ENCODE measurements around the gene PTPN6. TPM values are rescaled to one million over a fixed set of nuclear protein-coding genes. Genes with fewer than 3 reads are reported as not detected.

The PTPN6 gene
- total RNA-seq, 1 donor from 2014 or later, result 6.0 TPM

- Mint-ChIP-seq H3K27me3 (ENCODE audit: insufficient read depth, low read depth) (peaks cover 39% of the 10 kb centered on the region), H3K27ac (peak overlapping the region; percentile 63), H3K9me3 (peaks cover 2% of the 10 kb centered on the region), H3K4me1 (peaks cover 50% of the 10 kb centered on the region), H3K36me3 (peaks cover 34% of the 10 kb centered on the region), H3K4me3 (peak overlapping the region; percentile 84)
- Histone ChIP-seq H3K27me3 (no peaks in the 10 kb centered on the region), H3K9ac (no peak overlapping the region), H3K36me3 (no peaks in the 10 kb centered on the region), H3K79me2 (ENCODE audit: low read depth) (peaks cover 29% of the 10 kb centered on the region), H2AFZ (replicated peaks) (no peak overlapping the region), H3F3A (ENCODE audit: low read depth) (peaks cover 75% of the 10 kb centered on the region), H4K20me1 (ENCODE audit: low read depth) (peaks cover 22% of the 10 kb centered on the region), H3K27ac (peak overlapping the region; percentile 67), H3K4me2 (peak overlapping the region; percentile 72), H3K4me3 (peak overlapping the region; percentile 56), H3K4me1 (peaks cover 11% of the 10 kb centered on the region), H3K9me3 (ENCODE audit: low read depth) (no peaks in the 10 kb centered on the region)
- DNase-seq (ENCODE audit: low spot score), result no peak
- no peak for TF ChIP-seq EZH2phosphoT487 (IDR thresholded peaks at IDR 0.05)
- no peak for TF ChIP-seq CTCF (IDR thresholded peaks at IDR 0.05)
- no peak for TF ChIP-seq EZH2 (IDR thresholded peaks at IDR 0.05)
These were observed 12.6 kb upstream of the PTPN6 start for GRCh38 chr12:6938353-6939190.

GRCh38 chr12:6939191-6939540 lies 12.0 kb upstream of the PTPN6 start:
- peaks cover 30% of the 10 kb centered on the region for H3K36me3 Mint-ChIP-seq
- H3K9me3 Mint-ChIP-seq, result peaks cover 2% of the 10 kb centered on the region
- H3K79me2 ChIP-seq (ENCODE audit: low read depth), result peaks cover 23% of the 10 kb centered on the region
- no peak overlapping the region for H3K4me3 ChIP-seq
- peaks cover 11% of the 10 kb centered on the region for H3K4me1 ChIP-seq
- TF ChIP-seq EZH2phosphoT487 (IDR thresholded peaks at IDR 0.05) (no peak), EZH2 (IDR thresholded peaks at IDR 0.05) (no peak), CTCF (IDR thresholded peaks at IDR 0.05) (no peak)
- peak overlapping the region; percentile 77 for H3K4me3 Mint-ChIP-seq
- peaks cover 16% of the 10 kb centered on the region for H4K20me1 ChIP-seq (ENCODE audit: low read depth)
- no peaks in the 10 kb centered on the region for H3K27me3 ChIP-seq
- H3F3A ChIP-seq (ENCODE audit: low read depth), result peaks cover 75% of the 10 kb centered on the region
- no peak overlapping the region for H3K4me2 ChIP-seq
- H3K27me3 Mint-ChIP-seq (ENCODE audit: insufficient read depth, low read depth), result peaks cover 41% of the 10 kb centered on the region
- no peaks in the 10 kb centered on the region for H3K36me3 ChIP-seq
- H3K27ac ChIP-seq, result no peak overlapping the region
- no peak for DNase-seq (ENCODE audit: low spot score)
- H3K27ac Mint-ChIP-seq, result peak overlapping the region; percentile 28
- H3K9ac ChIP-seq, result no peak overlapping the region
- peaks cover 50% of the 10 kb centered on the region for H3K4me1 Mint-ChIP-seq
- H2AFZ ChIP-seq (replicated peaks), result no peak overlapping the region
- H3K9me3 ChIP-seq (ENCODE audit: low read depth), result no peaks in the 10 kb centered on the region

- Mint-ChIP-seq H3K27ac (no peak overlapping the region), H3K36me3 (peaks cover 18% of the 10 kb centered on the region), H3K4me1 (peaks cover 53% of the 10 kb centered on the region), H3K27me3 (ENCODE audit: insufficient read depth, low read depth) (peaks cover 37% of the 10 kb centered on the region), H3K4me3 (no peak overlapping the region), H3K9me3 (no peaks in the 10 kb centered on the region)
- Histone ChIP-seq H3K4me1 (peaks cover 25% of the 10 kb centered on the region), H3K36me3 (no peaks in the 10 kb centered on the region), H3K9me3 (ENCODE audit: low read depth) (no peaks in the 10 kb centered on the region), H4K20me1 (ENCODE audit: low read depth) (peaks cover 16% of the 10 kb centered on the region), H3K27me3 (no peaks in the 10 kb centered on the region), H2AFZ (replicated peaks) (no peak overlapping the region), H3F3A (ENCODE audit: low read depth) (peaks cover 78% of the 10 kb centered on the region), H3K4me3 (no peak overlapping the region), H3K27ac (no peak overlapping the region), H3K9ac (no peak overlapping the region), H3K4me2 (no peak overlapping the region), H3K79me2 (ENCODE audit: low read depth) (peaks cover 29% of the 10 kb centered on the region)
- TF ChIP-seq EZH2 (IDR thresholded peaks at IDR 0.05) (no peak), EZH2phosphoT487 (IDR thresholded peaks at IDR 0.05) (no peak), CTCF (IDR thresholded peaks at IDR 0.05) (no peak)
- DNase-seq (ENCODE audit: low spot score), result no peak
These were observed 9.9 kb upstream of the PTPN6 start for GRCh38 chr12:6941267-6941666.

All from neural progenitor cell (in vitro differentiated cells).